LNCAP (cell line): Measurements from ENCODE around the gene ARHGEF10L.

Experiments
- TF ChIP-seq, protein P1 (sequence below): fragments of 450-650 bp; IDR thresholded peaks from 2 replicates; pipeline ENCODE4 v1.5.1; 2017; ENCODE audit warnings: mild to moderate bottlenecking

ARHGEF10L gene

DNA sequence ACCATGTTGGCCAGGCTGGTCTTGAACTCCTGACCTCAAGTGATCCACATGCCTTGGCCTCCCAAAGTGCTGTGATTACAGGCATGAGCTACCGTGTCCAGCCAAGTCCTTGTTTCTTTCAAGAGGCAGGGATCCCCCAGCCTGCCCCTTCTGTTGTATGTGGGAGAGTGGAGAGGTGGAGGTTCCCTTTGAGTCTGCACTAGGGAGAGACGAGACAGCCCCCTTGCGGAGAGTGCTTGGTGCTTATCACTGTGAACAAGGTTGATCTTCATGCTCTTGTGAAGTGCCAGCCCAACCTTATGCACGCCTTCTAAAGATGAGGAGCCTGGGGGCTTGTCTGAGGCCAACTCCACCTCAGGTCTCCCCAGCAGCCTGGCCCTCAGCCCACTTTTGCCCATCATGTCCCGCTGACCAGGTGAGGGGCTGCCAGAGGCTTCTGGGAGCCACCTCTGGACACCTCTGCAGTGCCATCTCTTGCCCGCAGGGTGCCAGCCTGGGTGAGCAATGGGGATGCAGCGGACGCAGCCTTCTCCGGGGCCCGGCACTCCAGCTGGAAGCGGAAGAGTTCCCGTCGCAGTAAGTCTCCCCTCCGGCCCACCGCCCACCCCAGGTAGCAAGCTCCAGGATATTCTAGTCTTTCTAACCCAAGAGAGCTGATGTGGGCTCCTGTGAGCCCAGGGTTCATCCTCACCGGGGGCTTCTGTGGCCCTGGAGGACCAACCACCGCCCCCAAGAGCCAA lies 62.3 kb downstream of the ARHGEF10L start:
- TF ChIP-seq, protein P1, sequence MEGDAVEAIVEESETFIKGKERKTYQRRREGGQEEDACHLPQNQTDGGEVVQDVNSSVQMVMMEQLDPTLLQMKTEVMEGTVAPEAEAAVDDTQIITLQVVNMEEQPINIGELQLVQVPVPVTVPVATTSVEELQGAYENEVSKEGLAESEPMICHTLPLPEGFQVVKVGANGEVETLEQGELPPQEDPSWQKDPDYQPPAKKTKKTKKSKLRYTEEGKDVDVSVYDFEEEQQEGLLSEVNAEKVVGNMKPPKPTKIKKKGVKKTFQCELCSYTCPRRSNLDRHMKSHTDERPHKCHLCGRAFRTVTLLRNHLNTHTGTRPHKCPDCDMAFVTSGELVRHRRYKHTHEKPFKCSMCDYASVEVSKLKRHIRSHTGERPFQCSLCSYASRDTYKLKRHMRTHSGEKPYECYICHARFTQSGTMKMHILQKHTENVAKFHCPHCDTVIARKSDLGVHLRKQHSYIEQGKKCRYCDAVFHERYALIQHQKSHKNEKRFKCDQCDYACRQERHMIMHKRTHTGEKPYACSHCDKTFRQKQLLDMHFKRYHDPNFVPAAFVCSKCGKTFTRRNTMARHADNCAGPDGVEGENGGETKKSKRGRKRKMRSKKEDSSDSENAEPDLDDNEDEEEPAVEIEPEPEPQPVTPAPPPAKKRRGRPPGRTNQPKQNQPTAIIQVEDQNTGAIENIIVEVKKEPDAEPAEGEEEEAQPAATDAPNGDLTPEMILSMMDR: no peak

DNA sequence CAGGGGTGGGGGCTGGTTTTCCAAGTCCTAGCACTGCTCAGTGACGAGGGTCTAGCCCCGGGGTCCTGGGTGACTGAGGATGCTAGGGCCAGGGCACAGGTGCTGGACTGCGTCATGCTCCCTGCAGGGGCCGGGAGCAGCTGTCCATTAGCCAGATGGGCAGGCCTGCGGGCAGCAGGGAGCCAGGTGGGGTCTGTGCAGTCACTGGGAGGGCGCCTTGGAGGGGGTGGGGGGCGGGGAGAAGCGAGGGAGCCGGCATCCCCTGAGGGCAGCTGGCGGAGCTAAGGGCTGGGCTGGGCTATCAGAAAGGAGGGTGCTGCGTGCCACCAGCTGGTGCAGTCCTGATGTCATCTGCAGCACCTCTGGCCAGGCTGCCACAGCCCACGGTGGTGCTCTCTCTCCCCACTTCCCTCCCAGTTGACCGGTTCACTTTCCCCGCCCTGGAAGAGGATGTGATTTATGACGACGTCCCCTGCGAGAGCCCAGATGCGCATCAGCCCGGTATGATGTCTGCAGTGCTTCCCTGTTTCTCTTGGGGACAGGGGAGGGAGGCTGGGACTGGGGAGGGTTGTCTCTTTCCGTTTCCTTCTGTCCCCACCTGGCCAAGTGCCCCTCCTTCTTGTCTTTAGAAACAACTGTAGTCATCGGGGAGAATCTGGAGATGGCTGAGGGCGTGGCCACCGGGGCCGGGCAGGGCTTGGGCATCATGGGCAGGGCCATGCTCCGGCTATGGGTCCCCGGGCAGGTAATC lies 63.8 kb downstream of the ARHGEF10L start:
- TF ChIP-seq, protein P1: no peak

DNA sequence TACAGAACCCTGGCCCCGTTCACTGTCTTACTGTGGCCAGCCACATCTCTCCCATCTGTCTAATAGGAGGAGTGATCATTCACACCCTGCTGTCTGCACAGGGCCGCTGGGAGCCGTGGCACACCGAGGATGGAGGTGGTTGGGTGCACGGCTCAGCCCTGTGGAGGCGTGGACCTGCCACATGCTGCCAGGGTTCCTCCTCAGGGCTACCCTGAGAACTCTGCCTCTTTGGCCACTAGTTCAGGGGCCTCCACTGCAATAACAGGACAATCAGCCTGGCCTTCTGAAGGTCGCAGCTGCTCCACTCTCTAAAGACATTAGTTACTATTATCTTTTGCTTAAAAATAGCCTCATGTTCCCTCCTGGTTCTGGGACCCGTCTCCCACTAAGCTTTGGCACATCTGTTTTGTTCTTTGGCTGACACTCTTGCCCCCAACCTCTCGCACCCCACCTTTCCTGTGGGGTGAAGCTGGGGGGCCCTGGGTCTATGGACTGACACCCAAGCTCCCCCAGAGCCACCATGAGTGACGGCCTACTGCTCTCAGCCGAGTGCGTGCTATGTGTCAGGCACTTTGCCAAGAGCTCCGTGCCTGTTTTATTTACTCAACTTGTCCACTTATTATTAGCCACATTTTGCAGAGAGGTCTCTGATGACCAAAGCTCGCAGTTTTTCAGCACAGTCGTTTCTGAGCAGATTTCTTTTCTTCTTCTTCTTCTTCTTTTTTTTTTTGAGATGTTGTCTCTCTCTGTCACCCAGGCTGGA lies 66.3 kb downstream of the ARHGEF10L start:
- TF ChIP-seq, protein P1: no peak

DNA sequence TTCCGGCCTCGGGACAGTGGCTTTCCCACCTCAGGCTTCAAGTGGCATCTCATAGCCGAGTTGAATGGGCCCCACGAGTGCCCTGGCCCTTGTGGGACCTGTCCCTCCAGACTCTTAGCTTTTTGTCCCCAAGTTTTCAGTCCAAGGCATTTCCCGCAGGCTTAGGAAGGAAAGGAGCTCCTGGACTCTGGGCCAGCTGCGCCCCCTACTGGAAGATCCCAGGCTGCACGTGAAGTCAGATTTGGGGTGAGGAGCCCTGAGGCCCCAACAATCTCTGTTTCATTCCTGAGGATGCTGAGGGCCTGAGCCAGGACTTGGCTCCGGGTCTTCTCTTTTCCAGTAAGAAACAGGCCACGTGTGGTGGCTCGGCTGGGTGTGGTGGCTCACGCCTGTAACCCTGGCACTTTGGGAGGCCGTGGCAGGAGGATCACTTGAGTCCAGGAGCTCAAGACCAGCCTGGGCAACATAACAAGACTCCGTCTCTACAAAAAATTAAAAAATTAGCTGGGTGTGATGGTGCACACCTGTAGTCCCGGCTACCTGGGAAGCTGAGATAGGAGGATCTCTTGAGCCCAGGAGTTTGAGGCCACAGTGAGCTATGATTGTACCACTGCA lies 67.4 kb downstream of the ARHGEF10L start:
- TF ChIP-seq, protein P1: peak; percentile 70

DNA sequence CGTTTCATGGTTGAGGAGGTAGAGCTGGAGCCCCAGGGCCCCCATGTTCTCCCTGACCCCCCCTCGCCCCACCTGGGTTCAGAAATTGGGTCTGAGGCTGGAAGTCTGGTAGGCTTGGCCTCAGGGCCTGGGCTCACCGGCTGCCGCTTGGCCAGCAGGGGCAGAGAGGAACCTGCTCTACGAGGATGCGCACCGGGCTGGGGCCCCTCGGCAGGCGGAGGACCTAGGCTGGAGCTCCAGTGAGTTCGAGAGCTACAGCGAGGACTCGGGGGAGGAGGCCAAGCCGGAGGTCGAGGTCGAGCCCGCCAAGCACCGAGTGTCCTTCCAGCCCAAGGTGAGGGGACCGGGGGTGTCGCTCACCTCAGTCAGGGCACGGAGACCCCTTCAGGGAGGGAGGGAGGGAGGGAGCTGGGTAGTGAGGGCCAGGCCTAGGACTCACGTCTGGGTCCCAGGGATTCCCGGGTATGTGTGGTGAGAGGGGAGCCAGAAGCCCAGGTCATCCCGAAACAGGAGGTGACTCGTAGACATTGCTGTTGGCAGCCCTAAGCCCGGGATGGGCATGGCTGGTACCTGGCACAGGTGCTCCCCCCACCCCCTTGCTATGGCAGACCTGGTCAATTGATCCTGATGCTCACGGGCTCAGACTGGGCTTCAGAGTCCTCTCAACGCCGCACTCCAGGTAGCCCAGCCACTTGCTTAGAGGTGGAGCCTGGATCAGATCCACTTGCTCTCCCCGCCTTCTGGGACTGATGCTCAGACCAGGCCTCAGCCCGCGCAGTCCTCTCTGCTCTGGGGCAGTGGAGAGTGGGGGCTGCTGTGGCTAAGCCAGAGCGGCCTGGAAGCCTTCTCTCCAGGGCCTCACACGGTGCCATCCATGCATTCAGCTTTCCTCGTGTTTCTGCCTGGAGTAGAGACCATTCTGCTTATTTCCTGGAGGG lies 68.4 kb downstream of the ARHGEF10L start:
- TF ChIP-seq, protein P1: no peak

DNA sequence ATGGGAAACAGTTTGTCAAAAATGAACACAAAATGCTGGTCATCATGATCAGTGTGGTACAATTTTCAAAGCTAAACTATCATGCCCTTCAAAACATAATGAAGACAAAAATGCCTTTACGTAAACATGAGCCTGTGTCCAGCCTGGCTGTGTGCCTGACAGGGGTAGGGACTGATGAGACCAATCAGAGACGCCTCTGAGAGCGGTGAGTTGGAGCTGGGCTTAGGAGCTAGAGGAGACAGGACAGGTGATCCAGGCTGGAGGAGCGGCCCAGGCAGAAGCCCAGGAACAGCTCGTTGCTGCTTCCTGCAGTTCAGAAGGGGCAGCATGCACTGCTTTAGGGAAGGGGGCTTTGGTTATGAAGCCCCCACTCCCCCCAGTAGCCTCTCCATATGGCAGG lies 70.0 kb downstream of the ARHGEF10L start:
- TF ChIP-seq, protein P1: no peak
